HEK293T (cell line): ENCODE results near the gene DNASE1L1.

Experiments used
- BHLHE40 ChIP-seq: fragments of 450-650 bp; IDR thresholded peaks from 2 replicates; pipeline ENCODE4 v1.6.1; 2016; ENCODE audit warnings: mild to moderate bottlenecking, moderate library complexity, borderline replicate concordance
- FOXM1 ChIP-seq: fragments of 450-650 bp; IDR thresholded peaks from 2 replicates; pipeline ENCODE4 v1.6.1; 2017; ENCODE audit warnings: mild to moderate bottlenecking, borderline replicate concordance
- SUZ12 ChIP-seq: fragments of 450-650 bp; IDR thresholded peaks from 2 replicates; pipeline ENCODE4 v1.6.1; 2016; ENCODE audit warnings: mild to moderate bottlenecking

GRCh38 chrX:154408659-154409221 lies 314 bp downstream of the DNASE1L1 start:
- TF ChIP-seq FOXM1: no peak
- no peak for TF ChIP-seq SUZ12
- no peak for TF ChIP-seq BHLHE40
